ENCODE measurements around the gene EYS.

EYS gene

GRCh38 chr6:64238071-64238470, 1469.0 kb downstream of the EYS start:
- no peak for DNase-seq (ENCODE audit: low spot score)

- DNase-seq (ENCODE audit: low spot score) = no peak
Measured at GRCh38 chr6:64233746-64234145, 1473.3 kb downstream of the EYS start.

GRCh38 chr6:64231928-64232327, 1475.1 kb downstream of the EYS start:
- DNase-seq (ENCODE audit: low spot score) = no peak

- DNase-seq (ENCODE audit: low spot score) = no peak
Measured at GRCh38 chr6:64230530-64230929, 1476.5 kb downstream of the EYS start.

GRCh38 chr6:64227863-64228262, 1479.2 kb downstream of the EYS start:
- DNase-seq (ENCODE audit: low spot score) = no peak

- DNase-seq (ENCODE audit: low spot score) = no peak
Measured at GRCh38 chr6:64225503-64225902, 1481.5 kb downstream of the EYS start.

- DNase-seq (ENCODE audit: low spot score) = no peak
Measured at GRCh38 chr6:64224819-64225218, 1482.2 kb downstream of the EYS start.

- no peak for DNase-seq (ENCODE audit: low spot score)
Measured at GRCh38 chr6:64221776-64222175, 1485.2 kb downstream of the EYS start.

GRCh38 chr6:64220801-64221200, 1486.2 kb downstream of the EYS start:
- DNase-seq (ENCODE audit: low spot score) = no peak

GRCh38 chr6:64217721-64218620, 1489.1 kb downstream of the EYS start:
- no peak for DNase-seq (ENCODE audit: low spot score)

- DNase-seq (ENCODE audit: low spot score) = no peak
Measured at GRCh38 chr6:64214373-64214772, 1492.7 kb downstream of the EYS start.

- DNase-seq (ENCODE audit: low spot score) = no peak
Measured at GRCh38 chr6:64213697-64214096, 1493.3 kb downstream of the EYS start.

GRCh38 chr6:64197246-64197645, 1509.8 kb downstream of the EYS start:
- DNase-seq (ENCODE audit: low spot score) = no peak

GRCh38 chr6:64186592-64186991, 1520.4 kb downstream of the EYS start:
- DNase-seq (ENCODE audit: low spot score) = no peak

GRCh38 chr6:64185621-64186020, 1521.4 kb downstream of the EYS start:
- DNase-seq (ENCODE audit: low spot score) = no peak

- no peak for DNase-seq (ENCODE audit: low spot score)
Measured at GRCh38 chr6:64175296-64175695, 1531.7 kb downstream of the EYS start.

GRCh38 chr6:64170316-64170715, 1536.7 kb downstream of the EYS start:
- DNase-seq (ENCODE audit: low spot score) = no peak

- no peak for DNase-seq (ENCODE audit: low spot score)
Measured at GRCh38 chr6:64160486-64160885, 1546.5 kb downstream of the EYS start.

- DNase-seq (ENCODE audit: low spot score) = no peak
Measured at GRCh38 chr6:64155063-64155462, 1552.0 kb downstream of the EYS start.

GRCh38 chr6:64146876-64147275, 1560.2 kb downstream of the EYS start:
- no peak for DNase-seq (ENCODE audit: low spot score)

GRCh38 chr6:64146094-64146493, 1560.9 kb downstream of the EYS start:
- DNase-seq (ENCODE audit: low spot score) = no peak

GRCh38 chr6:64145658-64146057, 1561.4 kb downstream of the EYS start:
- no peak for DNase-seq (ENCODE audit: low spot score)

- DNase-seq (ENCODE audit: low spot score) = no peak
Measured at GRCh38 chr6:64143101-64143500, 1563.9 kb downstream of the EYS start.

GRCh38 chr6:64141680-64142079, 1565.3 kb downstream of the EYS start:
- DNase-seq (ENCODE audit: low spot score) = no peak
